K562 (cell line): Measurements from ENCODE around the gene TBL2. TPM values are rescaled to one million over a fixed set of nuclear protein-coding genes. Genes with fewer than 3 reads are reported as not detected.

Experiments
- CTBP1 ChIP-seq: fragments of 450-650 bp; IDR thresholded peaks from 2 replicates; pipeline ENCODE4 v1.6.1; 2016; ENCODE audit warnings: borderline replicate concordance
- EP300 ChIP-seq: IDR thresholded peaks from 2 replicates; pipeline ENCODE4 v1.6.1; 2012; ENCODE audit warnings: low read length, improper control_type of control experiment
- EP400 ChIP-seq: fragments of 450-650 bp; IDR thresholded peaks from 2 replicates; pipeline ENCODE4 v1.6.1; 2017; ENCODE audit warnings: antibody characterized with exemption, mild to moderate bottlenecking, moderate library complexity
- ETV1 ChIP-seq: fragments of 450-650 bp; conservative IDR thresholded peaks from 2 replicates; pipeline ENCODE4 v1.6.1; 2016; ENCODE audit warnings: missing genetic modification characterization, control low read depth, low read depth, missing compliant biosample characterization
- FOXA3 ChIP-seq, 2 experiments: fragments of 450-650 bp in 1 of 2; sonication (generic) in 1 of 2; formaldehyde crosslinking; IDR thresholded peaks in 1 of 2; conservative IDR thresholded peaks in 1 of 2; 2 replicates each; pipeline versions ENCODE4 v1.4.0 to v1.8.0; 2020 to 2022; ENCODE audit warnings: mild to moderate bottlenecking in 2 of 2, missing genetic modification reagents in 1 of 2
- FOXP1 ChIP-seq: sonication (generic); formaldehyde crosslinking; IDR thresholded peaks from 2 replicates; pipeline ENCODE4 v1.8.0; 2022; ENCODE audit warnings: mild to moderate bottlenecking, missing genetic modification reagents
- MCM5 ChIP-seq: fragments of 450-650 bp; IDR thresholded peaks from 2 replicates; pipeline ENCODE4 v1.6.1; 2016; ENCODE audit warnings: low read depth
- NR2C1 ChIP-seq, 2 experiments: fragments of 450-650 bp; IDR thresholded peaks; 2 replicates each; pipeline ENCODE4 v1.6.1; 2017; ENCODE audit warnings: mild to moderate bottlenecking in 2 of 2, antibody characterized with exemption in 1 of 2, inconsistent platforms in 1 of 2, missing compliant biosample characterization in 1 of 2, missing genetic modification characterization in 1 of 2
- POLR2G ChIP-seq: fragments of 200-400 bp; formaldehyde crosslinking; IDR thresholded peaks from 2 replicates; pipeline ENCODE4 v1.6.1; 2017; ENCODE audit warnings: low read depth, mild to moderate bottlenecking, antibody characterized with exemption, low read length, moderate library complexity
- PTBP1 ChIP-seq: fragments of 200-400 bp; formaldehyde crosslinking; IDR thresholded peaks from 2 replicates; pipeline ENCODE4 v1.6.1; 2017; ENCODE audit warnings: low read depth, low read length
- RNF2 ChIP-seq: sonication (generic); IDR thresholded peaks from 2 replicates; pipeline ENCODE4 v1.6.1; 2016
- SIRT6 ChIP-seq: IDR thresholded peaks from one replicate; pipeline ENCODE4 v1.6.1; 2012; ENCODE audit warnings: low read depth, mild to moderate bottlenecking, control low read depth, inconsistent platforms, low read length, moderate library complexity
- SMARCA4 ChIP-seq: fragments of 450-650 bp; IDR thresholded peaks from 2 replicates; pipeline ENCODE4 v1.6.1; 2016
- SMARCA5 ChIP-seq: fragments of 450-650 bp; IDR thresholded peaks from 2 replicates; pipeline ENCODE4 v1.6.1; 2016
- SMC3 ChIP-seq: conservative IDR thresholded peaks from 2 replicates; pipeline ENCODE4 v1.6.1; 2011; ENCODE audit warnings: low read depth, low read length, improper control_type of control experiment; ENCODE audit not compliant: insufficient read depth
- TAL1 ChIP-seq: fragments of 450-650 bp; IDR thresholded peaks from 2 replicates; pipeline ENCODE4 v1.6.1; 2016; ENCODE audit warnings: mild to moderate bottlenecking
- XRCC3 ChIP-seq: fragments of 450-650 bp; IDR thresholded peaks from 2 replicates; pipeline ENCODE4 v1.6.1; 2017; ENCODE audit warnings: mild to moderate bottlenecking, moderate library complexity
- ZBTB17 ChIP-seq: fragments of 450-650 bp; formaldehyde crosslinking; IDR thresholded peaks from 2 replicates; pipeline ENCODE4 v1.4.0; 2020; ENCODE audit warnings: mild to moderate bottlenecking
- ZC3H11A ChIP-seq: IDR thresholded peaks from 2 replicates; pipeline ENCODE4 v1.6.1; 2012; ENCODE audit warnings: low read depth, low read length, improper control_type of control experiment
- ZEB2 ChIP-seq: fragments of 450-650 bp; IDR thresholded peaks from 2 replicates; pipeline ENCODE4 v1.6.1; 2016
- ZFP30 ChIP-seq: fragments of 250-450 bp; sonication (Bioruptor Pico); IDR thresholded peaks from 2 replicates; pipeline ENCODE4 v1.8.0; 2022; ENCODE audit warnings: moderate library complexity, mild to moderate bottlenecking, inconsistent platforms, borderline replicate concordance
- ZNF707 ChIP-seq: fragments of 250-450 bp; sonication (Bioruptor Pico); conservative IDR thresholded peaks from 2 replicates; pipeline ENCODE4 v1.8.0; 2022; ENCODE audit warnings: inconsistent platforms, mild to moderate bottlenecking, moderate library complexity
- polyA plus RNA-seq, 8 experiments: library from polyadenylated mRNA; depleted of rRNA in 4 of 8; stranded (reverse) in 5 of 8; unstranded in 3 of 8; fragments of >200 nt; fragmentation: Nextera tagmentation in 2 of 8; fragmentation: Illumina TruSeq in 1 of 8; extraction: Ambion mirVana in 2 of 8; extraction: Trizol in 1 of 8; gene quantifications; 2 replicates each; pipeline versions ENCODE4 v1.2.1 to v1.2.3, GENCODE V29; 2011 to 2014; ENCODE audit warnings: inconsistent platforms in 1 of 8, missing spikeins in 1 of 8
- total RNA-seq, 7 experiments: library from RNA; depleted of rRNA in 6 of 7; stranded (reverse); fragments of >200 nt in 6 of 7; fragmentation: Illumina TruSeq in 2 of 7; extraction: Trizol in 2 of 7; gene quantifications; 2 replicates each; pipeline versions ENCODE4 v1.2.1 to v1.2.3, GENCODE V29; 2011 to 2021; ENCODE audit warnings: low replicate concordance in 1 of 7
- TF ChIP-seq, protein P1 (sequence below): fragments of 450-650 bp; IDR thresholded peaks from 2 replicates; pipeline ENCODE4 v1.6.1; 2017; ENCODE audit warnings: antibody characterized with exemption, mild to moderate bottlenecking
- TF ChIP-seq, protein P2 (sequence below): sonication (generic); formaldehyde crosslinking; IDR thresholded peaks from 2 replicates; pipeline ENCODE4 v1.5.0; 2020; ENCODE audit warnings: missing genetic modification reagents
- TF ChIP-seq, protein P3 (sequence below): sonication (generic); formaldehyde crosslinking; IDR thresholded peaks from 2 replicates; pipeline ENCODE4 v1.9.0; 2022; ENCODE audit warnings: mild to moderate bottlenecking, missing genetic modification reagents

TBL2 gene
- total and polyA plus RNA-seq, 9 of the 15 experiments (the other 6 are each of a cell fraction or from before 2014, with no cell fraction given), result 2.5 to 123 (median 49.2) TPM

DNA sequence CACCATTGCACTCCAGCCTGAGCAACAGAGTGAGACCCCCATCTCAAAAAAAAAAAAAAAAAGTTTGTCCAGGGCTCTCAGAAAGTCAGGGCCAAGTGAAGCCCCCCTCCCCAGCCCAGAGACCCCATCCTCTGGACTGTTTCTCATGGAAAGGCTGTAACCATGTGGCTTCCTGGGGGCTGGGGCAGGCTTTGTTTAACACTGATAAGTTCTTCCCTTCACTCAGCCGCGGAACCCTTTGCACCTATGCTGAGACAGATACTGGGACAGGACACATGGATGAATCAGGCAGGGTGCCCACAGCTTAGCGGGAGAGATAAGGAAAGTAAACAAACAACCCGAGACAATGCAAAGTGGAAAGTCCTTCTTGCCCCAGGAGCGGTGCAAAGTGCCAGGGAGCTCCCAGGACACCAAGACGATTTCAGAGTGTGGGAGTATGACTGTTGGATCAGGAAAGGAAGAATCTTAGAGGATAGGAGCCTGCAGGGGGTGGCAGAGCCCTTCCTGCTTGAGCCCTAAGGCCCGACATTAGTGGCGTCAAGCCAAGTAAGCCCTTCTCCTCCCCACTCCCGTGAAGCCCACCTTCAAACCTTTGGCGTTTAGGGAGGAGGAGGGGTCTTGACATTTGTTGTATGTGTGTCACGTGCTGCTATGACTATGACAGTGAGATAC lies 34.4 kb upstream of the TBL2 start (continued):
- TF ChIP-seq TAL1, result peak; percentile 93
- TF ChIP-seq FOXA3 (CRISPR knock-in tag; conservative IDR thresholded peaks at IDR 0.05 in 1 of 2, IDR thresholded peaks at IDR 0.05 in 1 of 2), result peak; percentile 99
- no peak for TF ChIP-seq XRCC3
- TF ChIP-seq FOXP1 (CRISPR knock-in tag), result peak; percentile 97
- peak; percentile 31; the same call in 1 of the 2 replicates for TF ChIP-seq SMC3
- TF ChIP-seq, protein P1, sequence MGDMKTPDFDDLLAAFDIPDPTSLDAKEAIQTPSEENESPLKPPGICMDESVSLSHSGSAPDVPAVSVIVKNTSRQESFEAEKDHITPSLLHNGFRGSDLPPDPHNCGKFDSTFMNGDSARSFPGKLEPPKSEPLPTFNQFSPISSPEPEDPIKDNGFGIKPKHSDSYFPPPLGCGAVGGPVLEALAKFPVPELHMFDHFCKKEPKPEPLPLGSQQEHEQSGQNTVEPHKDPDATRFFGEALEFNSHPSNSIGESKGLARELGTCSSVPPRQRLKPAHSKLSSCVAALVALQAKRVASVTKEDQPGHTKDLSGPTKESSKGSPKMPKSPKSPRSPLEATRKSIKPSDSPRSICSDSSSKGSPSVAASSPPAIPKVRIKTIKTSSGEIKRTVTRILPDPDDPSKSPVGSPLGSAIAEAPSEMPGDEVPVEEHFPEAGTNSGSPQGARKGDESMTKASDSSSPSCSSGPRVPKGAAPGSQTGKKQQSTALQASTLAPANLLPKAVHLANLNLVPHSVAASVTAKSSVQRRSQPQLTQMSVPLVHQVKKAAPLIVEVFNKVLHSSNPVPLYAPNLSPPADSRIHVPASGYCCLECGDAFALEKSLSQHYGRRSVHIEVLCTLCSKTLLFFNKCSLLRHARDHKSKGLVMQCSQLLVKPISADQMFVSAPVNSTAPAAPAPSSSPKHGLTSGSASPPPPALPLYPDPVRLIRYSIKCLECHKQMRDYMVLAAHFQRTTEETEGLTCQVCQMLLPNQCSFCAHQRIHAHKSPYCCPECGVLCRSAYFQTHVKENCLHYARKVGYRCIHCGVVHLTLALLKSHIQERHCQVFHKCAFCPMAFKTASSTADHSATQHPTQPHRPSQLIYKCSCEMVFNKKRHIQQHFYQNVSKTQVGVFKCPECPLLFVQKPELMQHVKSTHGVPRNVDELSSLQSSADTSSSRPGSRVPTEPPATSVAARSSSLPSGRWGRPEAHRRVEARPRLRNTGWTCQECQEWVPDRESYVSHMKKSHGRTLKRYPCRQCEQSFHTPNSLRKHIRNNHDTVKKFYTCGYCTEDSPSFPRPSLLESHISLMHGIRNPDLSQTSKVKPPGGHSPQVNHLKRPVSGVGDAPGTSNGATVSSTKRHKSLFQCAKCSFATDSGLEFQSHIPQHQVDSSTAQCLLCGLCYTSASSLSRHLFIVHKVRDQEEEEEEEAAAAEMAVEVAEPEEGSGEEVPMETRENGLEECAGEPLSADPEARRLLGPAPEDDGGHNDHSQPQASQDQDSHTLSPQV, result no peak
- no peak for TF ChIP-seq SIRT6
- peak; percentile 98 for TF ChIP-seq CTBP1
- TF ChIP-seq ZC3H11A, result 0 out of 2 replicates have a peak, but pooled peaks have one; percentile 39
- no peak for TF ChIP-seq MCM5
- peak; percentile 99 for TF ChIP-seq ZBTB17 (CRISPR knock-in tag)
- TF ChIP-seq PTBP1, result no peak
- TF ChIP-seq, protein P2, sequence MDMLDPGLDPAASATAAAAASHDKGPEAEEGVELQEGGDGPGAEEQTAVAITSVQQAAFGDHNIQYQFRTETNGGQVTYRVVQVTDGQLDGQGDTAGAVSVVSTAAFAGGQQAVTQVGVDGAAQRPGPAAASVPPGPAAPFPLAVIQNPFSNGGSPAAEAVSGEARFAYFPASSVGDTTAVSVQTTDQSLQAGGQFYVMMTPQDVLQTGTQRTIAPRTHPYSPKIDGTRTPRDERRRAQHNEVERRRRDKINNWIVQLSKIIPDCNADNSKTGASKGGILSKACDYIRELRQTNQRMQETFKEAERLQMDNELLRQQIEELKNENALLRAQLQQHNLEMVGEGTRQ (CRISPR knock-in tag), result peak; percentile 89
- TF ChIP-seq RNF2, result peak; percentile 70; the same call in 1 of the 2 replicates
- TF ChIP-seq ETV1 (tag), result no peak
- TF ChIP-seq ZNF707, result no peak
- no peak for TF ChIP-seq POLR2G
- 0 out of 2 replicates have a peak, but pooled peaks have one; percentile 20 for TF ChIP-seq NR2C1 (IDR thresholded peaks at IDR 0.05)
- TF ChIP-seq NR2C1 (tag; IDR thresholded peaks at IDR 0.05), result peak; percentile 23; the same call in 1 of the 2 replicates
- TF ChIP-seq SMARCA4, result peak; percentile 98
- TF ChIP-seq ZFP30 (CRISPR knock-in tag), result no peak
- TF ChIP-seq, protein P3, sequence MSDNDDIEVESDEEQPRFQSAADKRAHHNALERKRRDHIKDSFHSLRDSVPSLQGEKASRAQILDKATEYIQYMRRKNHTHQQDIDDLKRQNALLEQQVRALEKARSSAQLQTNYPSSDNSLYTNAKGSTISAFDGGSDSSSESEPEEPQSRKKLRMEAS, result peak; percentile 89
- peak; percentile 68 for TF ChIP-seq EP400
- TF ChIP-seq ZEB2, result peak; percentile 94
- TF ChIP-seq SMARCA5, result peak; percentile 54; the same call in 1 of the 2 replicates
- peak; percentile 88 for TF ChIP-seq EP300
